Neural cell (in vitro differentiated cells): Measurements from ENCODE around the gene PCDH9. TPM values are rescaled to one million over a fixed set of nuclear protein-coding genes. Genes with fewer than 3 reads are reported as not detected.

Source experiments
- H2AFZ ChIP-seq: fragments of 200-600, 300-800 bp; sonication (generic), shearing (Covaris generic); 2 replicates; pipeline ENCODE4 v1.6.0; 2014; ENCODE audit warnings: low read depth, mild to moderate bottlenecking, antibody characterized with exemption, low read length, moderate library complexity
- H3F3A ChIP-seq: fragments of 200-600 bp; shearing (Covaris generic); 2 replicates; pipeline ENCODE4 v1.6.1; 2016; ENCODE audit warnings: mild to moderate bottlenecking, moderate library complexity, mixed read lengths, antibody characterized with exemption, low read length; ENCODE audit not compliant: insufficient read depth, poor library complexity, severe bottlenecking
- H3K27ac ChIP-seq: fragments of 200-600, 300-800 bp; sonication (generic), shearing (Covaris generic); 2 replicates; pipeline ENCODE4 v1.5.1; 2014; ENCODE audit warnings: mild to moderate bottlenecking, low read length, moderate library complexity
- H3K27me3 ChIP-seq: fragments of 300-800, 200-600 bp; sonication (generic), shearing (Covaris generic); 2 replicates; pipeline ENCODE4 v1.6.0; 2014; ENCODE audit warnings: mild to moderate bottlenecking, low read depth, low read length, moderate library complexity; ENCODE audit not compliant: insufficient read depth
- H3K36me3 ChIP-seq: fragments of 300-800, 200-600 bp; sonication (generic), shearing (Covaris generic); 2 replicates; pipeline ENCODE4 v1.5.1; 2014; ENCODE audit warnings: mild to moderate bottlenecking, antibody characterized with exemption, low read length, moderate library complexity; ENCODE audit not compliant: insufficient read depth
- H3K4me2 ChIP-seq: fragments of 300-800, 200-600 bp; sonication (generic), shearing (Covaris generic); 2 replicates; pipeline ENCODE4 v1.6.0; 2014; ENCODE audit warnings: mild to moderate bottlenecking, low read length
- H3K4me3 ChIP-seq: fragments of 300-800, 200-600 bp; sonication (generic), shearing (Covaris generic); 2 replicates; pipeline ENCODE4 v1.5.1; 2014; ENCODE audit warnings: mild to moderate bottlenecking, low read length, moderate library complexity
- H3K79me2 ChIP-seq: fragments of 200-600 bp; shearing (Covaris generic); replicated peaks from 2 replicates; pipeline ENCODE4 v1.6.0; 2014; ENCODE audit warnings: mild to moderate bottlenecking, low read length, moderate library complexity; ENCODE audit not compliant: insufficient read depth
- H3K9ac ChIP-seq: fragments of 300-800, 200-600 bp; sonication (generic), shearing (Covaris generic); 2 replicates; pipeline ENCODE4 v1.6.1; 2016; ENCODE audit warnings: mild to moderate bottlenecking, low read length, mixed read lengths
- H3K9me2 ChIP-seq: fragments of 200-600 bp; shearing (Covaris generic); 2 replicates; pipeline ENCODE4 v1.6.1; 2016; ENCODE audit warnings: mild to moderate bottlenecking, low read length, mixed read lengths; ENCODE audit not compliant: insufficient read depth
- H3K9me3 ChIP-seq: fragments of 200-600, 300-800 bp; sonication (generic), shearing (Covaris generic); 2 replicates; pipeline ENCODE4 v1.6.1; 2016; ENCODE audit warnings: mild to moderate bottlenecking, mixed run types, low read length, moderate library complexity, mixed read lengths
- H4K20me1 ChIP-seq: fragments of 200-600 bp; shearing (Covaris generic); 2 replicates; pipeline ENCODE4 v1.6.1; 2016; ENCODE audit warnings: mild to moderate bottlenecking, mixed run types; ENCODE audit not compliant: insufficient read depth
- CTCF ChIP-seq: fragments of 450-650 bp; IDR thresholded peaks from 2 replicates; pipeline ENCODE4 v1.5.1; 2014; ENCODE audit warnings: antibody characterized with exemption, mild to moderate bottlenecking, moderate library complexity; ENCODE audit not compliant: poor library complexity, severe bottlenecking
- EP300 ChIP-seq: fragments of 450-650 bp; conservative IDR thresholded peaks from 2 replicates; pipeline ENCODE4 v1.6.1; 2014; ENCODE audit warnings: antibody characterized with exemption, mild to moderate bottlenecking, moderate library complexity; ENCODE audit not compliant: poor library complexity, severe bottlenecking
- EZH2 ChIP-seq: fragments of 200-600, 300-800 bp; shearing (Covaris generic), sonication (generic); IDR thresholded peaks from 2 replicates; pipeline ENCODE4 v1.6.1; 2014; ENCODE audit warnings: antibody characterized with exemption, low read length, borderline replicate concordance, mild to moderate bottlenecking; ENCODE audit not compliant: insufficient read depth, poor library complexity, severe bottlenecking
- MXI1 ChIP-seq: fragments of 450-650 bp; conservative IDR thresholded peaks from 2 replicates; pipeline ENCODE4 v1.6.1; 2014; ENCODE audit warnings: antibody characterized with exemption, mild to moderate bottlenecking; ENCODE audit not compliant: poor library complexity, severe bottlenecking
- POLR2AphosphoS5 ChIP-seq: IDR thresholded peaks from 2 replicates; pipeline ENCODE4 v1.6.1; 2012
- RAD21 ChIP-seq: fragments of 450-650 bp; conservative IDR thresholded peaks from 2 replicates; pipeline ENCODE4 v1.6.1; 2014; ENCODE audit warnings: antibody characterized with exemption, mild to moderate bottlenecking, moderate library complexity
- REST ChIP-seq: IDR thresholded peaks from 2 replicates; pipeline ENCODE4 v1.6.1; 2012; ENCODE audit warnings: borderline replicate concordance
- SMC3 ChIP-seq: fragments of 450-650 bp; conservative IDR thresholded peaks from 2 replicates; pipeline ENCODE4 v1.6.1; 2014; ENCODE audit warnings: antibody characterized with exemption, mild to moderate bottlenecking, moderate library complexity; ENCODE audit not compliant: poor library complexity
- TAF1 ChIP-seq: IDR thresholded peaks from 2 replicates; pipeline ENCODE4 v1.6.1; 2012; ENCODE audit warnings: low read depth
- polyA plus RNA-seq: library from polyadenylated mRNA; depleted of rRNA; stranded (reverse); fragments of >200 nt; gene quantifications from 2 replicates; pipeline ENCODE4 v1.2.3, GENCODE V29; 2014

PCDH9 gene
- polyA plus RNA-seq, 1 donor from 2014 or later = 4.6 TPM

- no peak overlapping the region for H2AFZ ChIP-seq
- no peaks in the 10 kb centered on the region for H3K9me3 ChIP-seq
- H3K27ac ChIP-seq = no peak overlapping the region
- H3K9me2 ChIP-seq = no peaks in the 10 kb centered on the region
- no peaks in the 10 kb centered on the region for H4K20me1 ChIP-seq
- no peak overlapping the region for H3K4me2 ChIP-seq
- TF ChIP-seq TAF1 (no peak), MXI1 (no peak)
- no peaks in the 10 kb centered on the region for H3K27me3 ChIP-seq
- H3K36me3 ChIP-seq = no peaks in the 10 kb centered on the region
- no peaks in the 10 kb centered on the region for H3K79me2 ChIP-seq
- H3K4me3 ChIP-seq = no peak overlapping the region
- no peaks in the 10 kb centered on the region for H3F3A ChIP-seq
- H3K9ac ChIP-seq = no peak overlapping the region
Observed at GRCh38 chr13:67078062-67078461, 152.1 kb downstream of the PCDH9 start.

GRCh38 chr13:67077132-67077531 is 153.0 kb downstream of the PCDH9 start:
- no peaks in the 10 kb centered on the region for H3K36me3 ChIP-seq
- H2AFZ ChIP-seq = no peak overlapping the region
- H3K79me2 ChIP-seq = no peaks in the 10 kb centered on the region
- H3K27me3 ChIP-seq = no peaks in the 10 kb centered on the region
- no peaks in the 10 kb centered on the region for H3F3A ChIP-seq
- H3K27ac ChIP-seq = no peak overlapping the region
- no peaks in the 10 kb centered on the region for H3K9me2 ChIP-seq
- no peak overlapping the region for H3K9ac ChIP-seq
- no peaks in the 10 kb centered on the region for H3K9me3 ChIP-seq
- TF ChIP-seq EZH2 = no peak
- TF ChIP-seq MXI1 = no peak
- H3K4me3 ChIP-seq = no peak overlapping the region
- no peaks in the 10 kb centered on the region for H4K20me1 ChIP-seq
- H3K4me2 ChIP-seq = no peak overlapping the region

GRCh38 chr13:67076378-67076777 is 153.8 kb downstream of the PCDH9 start:
- Histone ChIP-seq H2AFZ (no peak overlapping the region), H3K79me2 (no peaks in the 10 kb centered on the region), H3K4me2 (no peak overlapping the region), H3K9me3 (no peaks in the 10 kb centered on the region), H3K9ac (no peak overlapping the region), H3K9me2 (no peaks in the 10 kb centered on the region), H3K27ac (no peak overlapping the region), H3K36me3 (no peaks in the 10 kb centered on the region), H3F3A (no peaks in the 10 kb centered on the region), H4K20me1 (no peaks in the 10 kb centered on the region), H3K27me3 (no peaks in the 10 kb centered on the region), H3K4me3 (no peak overlapping the region)
- TF ChIP-seq TAF1 = no peak
- TF ChIP-seq SMC3 = no peak
- TF ChIP-seq MXI1 = no peak
- no peak for TF ChIP-seq EP300
- TF ChIP-seq RAD21 = no peak
- TF ChIP-seq EZH2 = no peak

GRCh38 chr13:67075239-67075638 is 154.9 kb downstream of the PCDH9 start:
- H3K4me2 ChIP-seq = no peak overlapping the region

More at GRCh38 chr13:67075239-67075638, 154.9 kb downstream of the PCDH9 start:
- H3K9me3 ChIP-seq = no peaks in the 10 kb centered on the region
- H3K79me2 ChIP-seq = no peaks in the 10 kb centered on the region
- H3K27ac ChIP-seq = no peak overlapping the region
- no peaks in the 10 kb centered on the region for H3K9me2 ChIP-seq
- no peaks in the 10 kb centered on the region for H3K27me3 ChIP-seq
- H3K4me3 ChIP-seq = no peak overlapping the region
- H3K9ac ChIP-seq = no peak overlapping the region
- H4K20me1 ChIP-seq = no peaks in the 10 kb centered on the region
- H3K36me3 ChIP-seq = no peaks in the 10 kb centered on the region
- TF ChIP-seq REST (no peak), EP300 (no peak), TAF1 (no peak), MXI1 (no peak), CTCF (no peak), RAD21 (no peak), POLR2AphosphoS5 (no peak), EZH2 (no peak), SMC3 (no peak)
- no peak overlapping the region for H2AFZ ChIP-seq
- no peaks in the 10 kb centered on the region for H3F3A ChIP-seq
